Stimulated activated CD4-positive, alpha-beta T cell treated with anti-CD3 and anti-CD28 coated beads, Interleukin-15, amount 100 ng/mL, for 1 hour (primary cell): Measurements from ENCODE around the gene AGAP2.
A peak's percentile ranks its signal among the peaks of the same experiment; 100 is the strongest.
"Not testable (repeated sequence)": the region's sequence is repeated elsewhere in the genome, so short reads cannot be mapped to it uniquely, and the experiment has no call there.

ENCODE experiments used
- DNase-seq, 2 donors: peaks; one replicate each; pipeline ENCODE4 v3.0.0-alpha.2; 2020; ENCODE audit warnings: low read depth in 1 of 2, low spot score in 1 of 2

Gene AGAP2

DNA sequence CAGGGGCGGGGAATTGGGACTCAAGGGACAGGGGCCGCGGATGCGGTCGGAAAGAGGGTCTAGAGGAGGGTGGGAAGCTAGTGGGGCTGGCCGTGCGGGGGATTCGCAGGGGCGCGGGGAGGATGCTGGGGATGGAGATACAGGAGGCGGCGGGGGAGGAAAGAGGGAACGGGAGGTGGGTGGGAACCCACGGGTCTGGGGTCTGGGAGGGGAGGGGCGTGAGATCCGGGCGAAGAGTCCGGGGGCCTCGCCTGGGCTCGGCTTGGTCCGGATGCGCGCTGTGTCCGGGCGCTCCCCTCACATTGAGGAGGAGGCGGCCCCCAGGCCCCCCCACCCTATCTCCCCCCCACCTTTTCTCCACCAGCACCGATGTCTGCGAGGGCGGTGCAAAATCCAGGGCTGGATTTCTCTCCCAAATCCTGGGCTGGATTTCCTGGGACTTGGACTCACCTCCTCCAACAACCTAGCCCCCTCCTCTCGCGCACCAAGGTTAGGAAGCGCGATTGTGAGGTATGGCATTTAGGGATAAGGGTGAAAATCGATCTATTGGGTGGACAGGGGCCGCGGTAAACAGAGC, at the start of gene AGAP2:
Gene AGAP2 (minus strand): TSS at position 82 of the 577 bp plus-strand sequence. CDS start 496 bp downstream, outside the sequence.
- no peak for DNase-seq

DNA sequence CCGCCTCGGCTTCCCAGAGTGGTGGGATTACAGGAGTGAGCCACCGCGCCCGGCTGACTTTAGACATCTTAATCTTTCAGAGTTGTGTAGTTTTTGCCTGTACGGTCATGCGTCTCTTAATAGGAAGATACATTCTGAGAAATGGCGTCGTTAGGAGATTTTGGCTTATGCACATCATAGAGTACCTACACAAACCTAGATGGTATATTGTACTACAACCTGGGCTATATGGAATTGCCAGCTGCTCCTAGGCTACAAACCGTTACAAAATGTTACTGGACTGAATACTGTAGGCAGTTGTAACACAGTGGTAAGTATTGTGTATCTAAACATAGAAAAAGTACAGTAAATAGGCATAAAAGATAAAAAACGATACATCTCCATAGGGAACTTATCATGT, 45.3 kb upstream of the AGAP2 start:
- DNase-seq, result no peak

DNA sequence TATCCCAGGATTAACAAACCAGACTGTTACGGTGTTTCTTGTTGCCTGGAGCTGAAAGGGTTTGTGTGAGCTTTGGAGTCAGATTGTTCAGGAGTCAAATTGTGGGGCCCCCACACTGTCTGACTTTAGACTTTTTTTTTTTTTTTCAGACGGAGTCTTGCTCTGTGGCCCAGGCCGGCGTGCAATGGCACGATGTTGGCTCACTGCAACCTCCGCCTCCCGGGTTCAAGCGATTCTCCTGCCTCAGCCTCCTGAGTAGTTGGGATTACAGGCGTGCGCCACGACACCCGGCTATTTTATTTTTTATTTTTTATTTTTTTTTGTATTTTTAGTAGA, 44.9 kb upstream of the AGAP2 start:
- no peak for DNase-seq

DNA sequence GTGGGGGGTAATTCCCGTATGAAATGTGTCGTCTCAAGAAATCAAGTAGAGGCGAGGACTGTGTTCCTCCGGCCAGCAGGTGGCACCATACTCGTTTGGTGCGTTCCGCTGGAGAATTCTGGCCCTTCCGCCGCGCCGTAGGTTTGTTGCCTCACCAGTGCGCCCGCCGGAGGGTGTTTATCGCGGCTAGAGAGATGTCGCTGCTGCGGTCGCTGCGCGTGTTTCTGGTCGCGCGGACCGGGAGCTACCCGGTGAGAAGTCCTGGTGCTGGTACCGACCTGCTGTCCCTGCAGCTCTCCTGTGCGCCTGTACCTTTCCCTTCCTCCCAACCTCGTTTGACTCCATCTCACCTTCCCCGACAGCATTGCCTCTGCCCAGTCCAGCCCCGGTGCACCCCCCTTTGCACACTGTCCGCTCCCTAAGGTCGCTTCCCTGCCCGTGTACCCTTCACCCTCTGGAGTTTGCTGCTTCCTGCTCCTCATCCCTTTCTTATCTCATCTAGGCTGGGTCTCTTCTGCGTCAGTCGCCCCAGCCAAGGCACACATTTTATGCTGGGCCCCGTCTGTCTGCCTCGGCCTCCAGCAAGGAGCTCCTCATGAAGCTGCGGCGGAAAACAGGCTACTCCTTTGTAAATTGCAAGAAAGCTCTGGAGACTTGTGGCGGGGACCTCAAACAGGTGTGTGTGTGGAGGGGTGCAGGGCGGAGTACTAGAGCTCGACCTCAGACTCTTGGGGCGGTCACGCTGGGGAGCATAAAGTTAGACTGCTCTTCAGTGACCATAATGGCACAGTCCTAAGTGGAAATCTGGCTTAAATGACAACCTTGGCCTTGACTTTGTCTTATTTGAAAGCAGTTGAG, 44.3 kb upstream of the AGAP2 start, which contains the start of gene TSFM:
Gene TSFM (plus strand): TSS at position 180 of the 858 bp plus-strand sequence. CDS start 15 bp downstream, at position 195.
- peak; percentile 93 to 95 for DNase-seq

DNA sequence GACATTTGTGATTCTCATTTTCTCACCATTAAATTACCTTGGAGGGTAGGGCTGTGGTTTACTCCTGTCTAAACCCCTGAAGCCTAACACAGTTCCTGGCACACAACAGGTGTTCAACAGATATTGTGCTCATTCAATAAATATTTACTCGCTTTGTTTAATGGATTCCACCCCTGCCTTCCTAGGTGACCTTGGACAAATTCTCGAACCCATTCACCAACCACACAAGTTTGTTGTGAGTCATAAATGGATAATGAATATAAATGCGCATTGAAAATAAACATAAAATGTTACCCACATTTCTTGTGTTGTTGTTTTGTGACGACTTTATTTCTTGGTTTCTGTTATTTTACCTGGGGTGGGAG, 43.7 kb upstream of the AGAP2 start:
- no peak for DNase-seq

DNA sequence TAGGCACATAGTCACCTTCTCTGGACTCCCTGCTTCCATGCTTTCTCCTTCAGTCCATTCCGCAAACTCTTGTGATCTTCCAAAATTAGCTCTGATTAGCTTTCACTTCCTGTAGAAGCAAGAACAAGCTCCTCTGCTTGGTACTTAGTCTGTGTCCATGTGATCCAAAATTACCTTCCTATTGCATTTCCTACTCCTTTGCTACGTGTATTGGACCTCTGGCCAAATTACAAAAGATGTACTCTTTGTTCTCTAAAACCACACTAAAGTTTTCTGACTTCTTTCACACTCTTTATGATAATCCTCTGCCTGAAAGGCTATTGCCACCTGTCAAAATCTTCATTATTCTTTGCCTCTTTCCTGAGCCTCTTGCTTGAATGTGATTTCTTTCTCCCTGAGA, 43.3 kb upstream of the AGAP2 start:
- no peak for DNase-seq

DNA sequence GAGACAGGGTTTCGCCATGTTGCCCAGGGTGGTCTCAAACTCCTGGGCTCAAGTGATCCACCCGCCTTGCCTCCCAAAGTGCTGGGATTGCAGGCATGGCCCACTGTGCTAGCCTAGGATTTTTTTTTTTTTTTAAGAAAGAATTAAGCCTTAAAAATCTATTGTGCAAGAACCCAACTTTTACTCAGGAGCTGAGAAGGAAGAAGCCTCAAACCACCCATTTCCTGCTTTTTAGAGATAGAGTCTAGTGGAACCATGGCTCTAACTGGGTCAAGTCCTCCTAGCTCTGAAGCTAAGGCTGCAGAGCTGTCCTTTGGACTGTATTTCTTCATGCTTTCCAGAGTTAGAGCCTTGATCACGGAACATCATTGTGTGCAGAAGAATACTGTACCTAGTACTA, 42.7 kb upstream of the AGAP2 start:
- DNase-seq, result no peak

DNA sequence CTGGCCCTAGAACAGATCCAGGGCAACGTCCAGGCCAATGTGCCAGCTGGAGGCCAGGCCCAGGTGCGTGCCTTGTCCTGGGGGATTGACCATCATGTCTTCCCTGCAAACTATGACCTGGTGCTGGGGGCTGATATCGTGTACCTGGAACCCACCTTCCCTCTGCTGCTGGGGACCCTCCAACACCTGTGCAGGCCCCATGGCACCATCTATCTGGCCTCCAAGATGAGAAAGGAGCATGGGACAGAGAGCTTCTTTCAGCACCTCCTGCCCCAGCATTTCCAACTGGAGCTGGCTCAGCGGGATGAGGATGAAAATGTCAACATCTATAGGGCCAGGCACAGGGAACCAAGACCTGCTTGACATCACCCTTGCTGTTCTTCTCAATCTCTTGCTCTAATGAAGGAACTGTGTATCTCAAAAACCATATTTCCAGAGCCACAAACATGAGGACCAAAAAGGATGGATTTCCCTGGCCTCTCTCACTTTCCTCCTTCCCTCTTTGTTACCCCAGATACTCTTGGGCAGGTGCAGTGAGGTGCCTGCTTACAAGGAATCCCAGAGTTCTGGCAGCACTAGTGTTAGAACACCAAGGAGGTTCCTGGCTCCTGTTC, 41.8 kb upstream of the AGAP2 start:
- DNase-seq, result no peak

DNA sequence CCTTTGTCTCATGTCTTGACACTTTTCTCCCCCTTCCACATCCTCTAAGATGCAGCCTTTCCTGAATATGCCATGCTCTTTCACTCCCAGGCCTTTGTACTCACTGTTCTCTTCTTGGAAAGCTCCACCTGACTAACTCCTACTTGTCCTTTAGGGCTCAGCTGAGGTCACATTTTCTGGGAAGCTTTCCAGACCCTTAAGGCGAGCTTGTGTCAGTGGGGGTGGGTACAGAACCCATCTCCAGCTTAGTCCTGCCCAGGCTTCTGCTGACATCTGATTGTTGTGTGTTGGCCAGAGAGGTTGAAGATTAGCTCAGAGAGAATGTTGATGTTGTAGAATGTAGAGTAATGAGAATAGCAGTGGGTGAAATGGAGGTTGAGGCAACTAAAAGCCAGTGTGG, 41.2 kb upstream of the AGAP2 start:
- DNase-seq, result no peak

DNA sequence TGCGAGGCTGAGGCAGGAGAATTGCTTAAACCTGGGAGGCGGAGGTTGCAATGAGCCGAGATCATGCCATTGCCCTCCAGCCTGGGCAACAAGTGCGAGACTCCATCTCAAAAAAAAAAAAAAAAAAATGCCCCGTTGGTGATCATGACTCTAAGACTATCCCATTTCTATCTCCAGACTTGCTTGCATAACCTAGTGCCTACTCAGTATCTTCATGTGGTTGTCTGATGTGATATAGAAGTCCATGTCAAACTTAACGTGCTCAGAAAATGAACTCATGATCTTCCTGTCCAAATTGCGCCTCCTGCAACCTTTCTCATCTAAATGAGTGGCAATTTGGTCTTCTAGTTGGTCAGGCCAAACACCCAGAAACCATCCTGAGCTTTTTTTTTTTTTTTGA, 39.4 kb upstream of the AGAP2 start:
- DNase-seq, result no peak

DNA sequence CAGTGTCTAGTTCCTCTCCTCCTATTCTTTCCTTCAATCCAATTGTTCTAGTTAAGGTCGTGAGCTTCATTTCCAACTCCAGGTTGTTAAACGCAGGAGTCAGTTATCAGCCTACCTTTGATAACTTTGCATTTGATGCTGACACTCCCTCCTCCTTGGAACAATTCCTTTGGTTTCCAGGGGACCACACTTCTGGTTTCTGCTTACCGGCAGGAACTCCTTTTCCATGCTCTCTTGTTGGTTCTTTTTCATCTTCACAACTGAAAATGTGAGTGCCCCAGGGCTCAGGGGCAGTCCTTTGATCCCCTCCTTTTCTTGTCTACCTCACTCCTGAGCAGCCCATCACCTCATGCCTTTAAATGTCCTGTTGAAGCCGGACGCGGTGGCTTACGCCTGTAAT, 38.8 kb upstream of the AGAP2 start:
- no peak for DNase-seq

DNA sequence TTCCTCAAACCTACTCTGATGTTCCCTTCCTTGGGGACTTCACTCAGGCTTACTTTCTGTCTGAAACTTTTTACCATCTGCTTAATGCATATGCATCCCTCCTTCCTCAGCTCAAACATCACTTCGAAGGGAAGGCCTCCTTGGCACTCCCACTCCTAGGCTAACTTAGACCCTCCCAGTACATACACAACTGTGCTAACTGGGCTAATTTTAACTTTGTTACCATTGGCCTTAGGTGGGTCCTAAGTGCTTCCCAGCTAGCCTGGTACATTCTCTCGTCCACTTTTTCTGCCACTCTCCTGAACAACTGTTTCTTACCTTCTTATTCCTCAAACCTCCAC, 37.7 kb upstream of the AGAP2 start:
- DNase-seq, result no peak

DNA sequence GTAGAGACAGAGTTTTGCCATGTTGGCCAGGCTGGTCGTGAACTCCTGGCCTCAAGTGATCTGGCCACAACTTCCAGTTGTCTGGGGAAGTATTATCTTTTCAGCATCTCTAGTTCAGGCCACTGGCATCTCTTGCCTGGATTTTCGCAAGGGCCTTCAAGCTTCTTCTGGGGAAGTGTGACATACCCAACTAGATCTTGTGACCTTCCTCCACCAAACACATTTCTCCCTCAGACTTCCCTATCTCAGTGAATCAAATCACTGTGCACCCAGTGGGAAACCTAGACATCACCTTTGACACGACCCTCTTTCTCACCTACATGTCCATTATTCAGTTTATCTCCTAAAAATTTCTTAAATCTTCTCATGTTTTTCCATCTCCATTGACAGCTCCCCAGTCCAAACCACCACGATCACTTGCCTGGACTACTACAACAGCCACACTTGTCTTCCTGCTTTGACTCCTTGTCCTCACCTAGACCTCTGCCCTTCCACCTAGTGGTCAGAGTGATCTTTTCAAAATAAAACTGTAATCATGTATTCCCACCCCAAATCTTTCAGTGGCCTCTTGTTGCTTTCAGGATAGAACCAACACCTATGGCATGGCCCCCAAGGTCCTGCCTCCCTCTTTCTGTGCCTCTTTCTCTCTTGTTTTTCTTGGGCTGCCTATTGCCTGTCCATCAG, 37.2 kb upstream of the AGAP2 start:
- no peak for DNase-seq

DNA sequence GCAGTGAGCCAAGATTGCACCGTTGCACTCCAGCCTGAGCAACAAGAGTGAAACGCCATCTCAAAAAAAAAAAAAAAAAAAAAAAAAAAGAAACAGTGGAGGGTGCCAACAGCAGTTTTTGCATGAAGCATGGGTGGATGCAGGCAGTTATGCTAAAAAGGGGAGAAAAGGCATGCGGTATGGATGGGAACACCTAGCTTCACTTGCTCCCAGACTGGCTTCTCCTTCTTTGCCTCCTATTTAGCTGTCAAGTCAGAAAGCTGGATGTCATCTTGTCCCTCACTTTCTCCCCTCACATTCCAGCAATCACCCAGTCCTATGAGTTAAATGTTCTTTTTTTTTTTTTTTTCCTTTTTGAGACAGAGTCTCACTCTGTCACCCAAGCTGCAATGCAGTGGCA, 36.5 kb upstream of the AGAP2 start:
- DNase-seq, result no peak

DNA sequence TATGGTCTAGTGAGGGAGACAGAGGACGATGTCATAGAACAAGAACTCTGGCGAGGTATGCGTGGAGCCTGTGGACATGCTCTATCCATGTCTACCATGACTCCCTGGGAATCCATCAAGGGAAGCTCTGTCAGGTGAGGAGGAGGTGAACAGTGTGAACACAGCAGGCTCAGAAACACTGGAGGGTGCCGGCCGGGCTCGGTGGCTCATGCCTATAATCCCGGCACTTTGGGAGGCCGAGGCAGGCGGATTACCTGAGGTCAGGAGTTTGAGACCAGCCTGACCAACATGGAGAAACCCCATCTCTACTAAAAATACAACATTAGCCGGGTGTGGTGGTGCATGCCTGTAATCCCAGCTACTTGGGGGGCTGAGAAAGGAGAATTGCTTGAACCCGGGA, 36.1 kb upstream of the AGAP2 start:
- not testable (repeated sequence) for DNase-seq

DNA sequence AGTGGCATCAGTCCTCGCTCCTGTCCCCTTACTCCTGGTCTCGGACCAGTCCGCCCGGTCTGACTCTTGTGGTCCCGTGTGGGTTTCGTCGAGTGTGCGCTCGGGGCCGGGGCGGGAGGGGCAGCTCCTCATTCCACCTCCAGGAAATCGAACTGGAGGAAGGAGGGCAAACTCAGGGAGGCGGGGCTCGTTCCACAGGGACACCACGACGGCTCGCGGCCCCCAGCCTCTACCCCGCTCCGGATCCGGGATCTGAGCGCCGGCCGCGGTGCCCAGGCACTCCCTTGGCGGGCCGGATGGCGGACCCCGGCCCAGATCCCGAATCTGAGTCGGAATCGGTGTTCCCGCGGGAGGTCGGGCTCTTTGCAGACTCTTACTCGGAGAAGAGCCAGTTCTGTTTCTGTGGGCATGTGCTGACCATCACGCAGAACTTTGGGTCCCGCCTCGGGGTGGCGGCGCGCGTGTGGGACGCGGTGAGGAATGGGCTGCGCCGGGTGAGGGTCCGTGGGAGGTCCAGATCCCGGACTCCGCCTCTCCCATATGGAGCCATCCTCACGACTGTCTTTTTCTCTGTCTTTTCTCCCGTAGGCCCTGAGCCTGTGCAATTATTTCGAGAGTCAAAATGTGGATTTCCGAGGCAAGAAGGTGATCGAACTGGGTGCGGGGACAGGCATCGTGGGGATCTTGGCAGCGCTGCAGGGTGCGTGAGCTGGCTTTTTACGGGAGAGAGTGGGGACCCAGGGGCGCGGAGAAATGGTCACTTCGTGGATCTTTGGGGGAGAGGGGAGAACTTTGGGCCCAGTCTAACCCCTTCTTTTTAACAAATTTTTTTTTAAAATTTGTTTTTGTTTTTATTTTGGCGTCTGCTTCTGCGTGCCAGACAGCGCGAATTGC, 34.1 kb upstream of the AGAP2 start, which contains the start of gene EEF1AKMT3:
Gene EEF1AKMT3 (plus strand): TSS at position 186 of the 894 bp plus-strand sequence. CDS start 111 bp downstream, at position 297.
- DNase-seq, result no peak

DNA sequence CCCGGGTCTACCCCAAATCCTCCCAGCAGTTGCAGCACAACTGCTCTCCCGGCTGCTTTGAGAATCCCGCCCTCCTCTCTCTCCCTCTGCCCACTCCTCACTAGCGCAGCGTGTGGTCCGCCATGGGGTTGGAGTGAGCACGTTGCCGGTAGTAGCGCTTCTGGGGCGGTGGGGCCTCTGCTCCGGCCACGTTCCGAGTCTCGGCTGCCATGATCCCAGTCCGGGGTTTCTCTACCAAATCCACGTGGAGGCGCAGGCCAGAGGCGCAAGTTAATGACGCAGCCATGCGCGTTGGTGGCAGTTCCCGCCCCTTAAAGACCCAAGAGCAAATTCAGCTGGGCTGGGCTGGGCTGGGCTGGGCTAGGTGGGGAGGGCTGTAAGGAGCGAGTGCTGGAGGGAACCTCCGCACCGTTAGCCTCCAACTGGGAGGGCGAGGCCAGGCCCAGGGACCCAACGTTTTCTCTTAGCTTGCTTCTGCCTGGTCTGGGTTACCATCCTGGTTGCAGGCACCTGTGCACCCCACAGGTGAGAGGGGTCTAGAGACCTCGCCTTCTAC, 33.4 kb upstream of the AGAP2 start, which contains the start of gene METTL1:
Gene METTL1 (minus strand): TSS at position 233 of the 556 bp plus-strand sequence. CDS start 22 bp downstream, at position 211.
- DNase-seq, result peak; percentile 74 to 87

DNA sequence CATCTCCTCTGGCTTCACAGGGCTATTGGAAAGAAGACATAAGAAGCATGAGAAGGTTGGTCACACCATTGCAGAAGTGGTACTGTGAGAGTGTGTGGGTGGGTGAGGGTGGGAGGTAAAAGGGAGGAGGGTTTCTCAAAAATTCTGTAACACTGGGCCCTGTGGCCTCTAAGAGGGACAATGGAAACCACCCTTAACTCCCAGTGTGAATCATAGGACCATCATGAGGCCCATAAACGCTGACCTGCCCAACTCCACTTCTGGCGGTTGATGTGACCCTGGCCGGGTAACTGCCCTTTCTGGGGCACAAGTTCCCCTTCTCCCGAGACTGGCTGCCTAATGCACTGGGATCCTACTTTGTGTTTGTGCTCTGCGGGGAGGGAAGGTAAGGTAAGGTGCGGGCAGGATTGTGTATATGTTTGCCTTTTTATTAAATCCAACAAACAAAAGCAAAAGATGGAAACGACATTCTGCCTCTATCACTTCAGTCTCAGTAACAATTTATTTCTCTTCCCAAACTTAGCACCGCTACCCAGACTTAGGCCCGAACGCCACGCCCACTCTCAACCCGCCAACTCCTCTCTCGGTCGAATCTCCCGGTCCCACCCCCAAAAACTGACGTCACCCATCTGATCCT, 32.8 kb upstream of the AGAP2 start:
- DNase-seq, result peak; percentile 57 to 81

DNA sequence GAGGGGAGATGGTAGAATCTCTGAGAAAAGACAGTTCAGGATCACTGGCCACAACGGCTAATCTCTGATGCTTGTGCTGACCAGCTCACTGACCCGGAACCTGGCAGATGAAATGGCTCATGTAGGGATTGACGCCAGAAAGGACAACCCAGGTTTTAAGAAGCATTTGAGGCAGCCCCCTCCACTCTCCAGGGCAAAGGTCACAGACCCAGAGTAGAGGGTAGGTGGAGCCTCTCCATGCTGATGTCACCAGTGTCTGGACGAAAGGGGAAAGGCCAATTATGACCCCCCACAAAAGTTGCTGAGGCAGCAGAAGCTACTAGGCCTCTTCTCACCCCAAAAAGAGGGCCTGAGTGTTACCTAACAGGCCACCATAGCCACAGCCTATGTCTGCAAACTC, 32.2 kb upstream of the AGAP2 start:
- no peak for DNase-seq

DNA sequence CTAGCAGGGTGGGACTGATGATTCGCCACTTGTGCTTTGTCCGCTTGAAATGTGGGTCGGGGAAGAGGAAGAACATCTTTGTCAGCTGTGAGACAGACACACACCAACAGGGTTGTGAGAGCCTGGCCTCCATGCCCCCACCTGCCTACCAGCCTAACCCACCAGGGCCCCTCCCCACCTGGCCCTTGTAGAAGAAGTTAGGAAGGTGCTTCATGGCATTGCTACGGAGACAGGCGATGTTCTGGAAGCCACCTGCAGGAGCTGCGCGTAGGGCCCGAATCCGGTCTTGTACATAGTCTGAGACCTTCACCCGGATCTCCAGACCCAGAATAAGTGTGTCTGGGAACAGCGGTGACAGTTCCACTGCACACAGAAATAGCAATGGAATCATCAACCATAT, 31.1 kb upstream of the AGAP2 start:
- no peak for DNase-seq
